ENCODE measurements around the gene HOXA13.

Gene HOXA13

DNA sequence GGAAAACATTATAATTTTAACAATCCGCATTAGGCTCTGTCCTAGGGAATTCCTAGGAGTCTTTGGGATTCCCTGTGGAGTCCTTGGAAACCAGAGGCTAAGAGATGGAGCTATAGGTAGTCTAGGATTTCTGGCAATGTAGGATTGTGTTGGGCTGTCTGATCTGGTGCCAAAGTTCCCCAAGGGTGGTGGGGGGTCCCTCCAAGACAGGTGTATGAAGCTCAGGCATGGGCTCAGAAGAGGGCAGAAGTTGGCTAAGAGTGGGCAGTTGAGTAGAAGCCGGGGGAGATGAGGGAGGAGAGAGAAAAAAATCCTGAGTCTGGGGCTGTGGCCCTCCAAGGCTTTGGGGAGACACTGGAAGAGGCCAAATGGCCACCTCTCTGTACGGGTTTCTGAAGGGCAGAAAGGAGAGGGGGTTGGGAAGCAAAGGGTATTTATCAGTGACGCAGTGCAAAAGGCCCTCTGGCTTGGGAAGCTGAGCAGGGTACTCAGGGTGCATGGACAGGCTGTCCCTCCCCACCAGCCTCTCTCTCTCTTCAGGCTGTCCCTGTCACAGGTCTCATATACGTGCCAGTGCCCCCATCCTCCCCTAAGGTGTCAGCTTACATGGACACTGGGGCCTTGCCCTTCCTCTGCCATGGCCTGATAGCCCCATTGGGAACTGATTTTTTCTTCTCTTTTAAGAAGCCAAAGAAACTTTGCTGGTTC, 53.2 kb downstream of the HOXA13 start:
- FAIRE-seq: no peak

DNA sequence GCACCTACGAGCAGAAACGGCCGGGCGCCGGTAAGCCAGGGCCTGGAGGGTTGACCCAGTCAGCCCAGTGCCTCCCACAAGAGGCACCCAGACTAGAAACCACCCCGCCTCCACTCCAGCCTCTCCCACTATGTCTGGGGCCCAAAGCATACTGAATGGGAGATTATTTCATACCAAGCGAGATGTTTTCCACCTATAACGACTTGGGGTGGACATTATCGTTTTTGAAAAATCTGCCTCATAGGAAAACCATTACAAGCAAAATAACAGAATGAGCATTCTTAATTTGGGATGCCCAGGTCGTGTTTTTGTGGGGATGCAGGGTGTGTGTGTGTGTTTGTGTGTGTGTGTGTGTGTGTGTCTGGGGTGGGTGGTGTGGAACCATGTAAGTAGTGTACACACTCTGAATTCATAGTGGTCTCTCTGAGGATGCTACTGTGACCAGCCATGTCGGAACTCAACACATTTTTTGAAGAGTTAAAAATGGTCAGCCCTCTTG, 53.9 kb downstream of the HOXA13 start:
- no peak for FAIRE-seq

DNA sequence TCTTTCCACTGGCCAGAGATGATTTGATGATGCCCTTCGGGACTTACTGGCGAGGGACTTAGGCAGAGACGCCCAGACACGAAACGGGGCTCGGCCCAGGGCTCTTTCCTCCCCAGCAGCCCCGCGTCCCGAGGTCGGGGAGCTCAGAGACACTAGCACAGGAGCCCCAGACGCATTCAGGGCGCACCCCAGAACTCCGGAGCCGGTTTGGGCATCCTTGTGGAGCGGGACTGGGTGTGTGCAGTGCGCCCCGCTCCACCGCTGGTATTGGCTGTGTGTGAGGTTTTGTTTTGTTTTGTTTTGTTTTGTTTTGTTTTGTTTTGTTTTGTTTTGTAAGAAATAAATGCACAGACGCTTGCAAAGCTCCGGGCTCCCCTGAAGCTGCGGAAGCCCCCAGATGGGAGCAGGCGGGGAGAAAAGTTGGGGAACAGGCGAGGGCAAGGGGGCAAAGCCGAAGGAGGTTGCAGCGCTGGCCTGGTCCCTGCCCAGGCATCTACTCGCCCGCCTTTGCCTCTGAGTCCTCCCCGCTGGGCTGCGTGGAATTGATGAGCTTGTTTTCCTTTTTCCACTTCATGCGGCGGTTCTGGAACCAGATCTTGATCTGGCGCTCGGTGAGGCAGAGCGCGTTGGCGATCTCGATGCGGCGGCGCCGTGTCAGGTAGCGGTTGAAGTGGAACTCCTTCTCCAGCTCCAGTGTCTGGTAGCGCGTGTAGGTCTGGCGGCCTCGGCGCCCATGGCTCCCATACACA, 54.6 kb downstream of the HOXA13 start:
- no peak for FAIRE-seq

DNA sequence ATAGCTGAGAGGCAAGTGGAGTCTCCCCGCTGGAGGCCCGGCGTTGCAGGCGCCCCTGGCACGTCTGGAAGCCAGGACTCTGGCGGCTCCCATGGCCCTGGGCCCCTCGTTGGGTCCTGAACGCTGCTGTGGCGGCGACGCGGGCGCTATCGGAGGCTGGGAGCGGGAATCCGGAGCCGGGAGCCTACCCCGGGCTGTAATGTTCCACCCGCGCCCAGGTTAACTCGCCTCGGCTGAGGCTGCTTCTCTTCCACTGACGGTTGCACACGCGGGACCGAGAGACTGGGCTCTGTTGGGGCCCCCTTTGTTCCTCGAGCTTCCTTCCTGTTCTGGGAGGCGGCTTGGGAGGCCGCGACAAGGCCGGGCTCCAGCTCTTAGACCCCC, 55.1 kb downstream of the HOXA13 start:
- no peak for FAIRE-seq
